Activated CD4-positive, alpha-beta T cell treated with anti-CD3 and anti-CD28 coated beads, Interleukin-2, Interleukin-6, amounts not matched to agents 100 ng/mL and 50 ng/mL, durations not matched to agents 16 hours and 8 hours (primary cell): Measurements from ENCODE around the gene ATG2A.
A peak's percentile ranks its signal among the peaks of the same experiment; 100 is the strongest.

ENCODE experiments used
- DNase-seq: peaks from one replicate; pipeline ENCODE4 v3.0.0-alpha.2; 2020

The ATG2A gene

GRCh38 chr11:64900774-64901173, 16.2 kb downstream of the ATG2A start:
- DNase-seq = no peak

GRCh38 chr11:64900263-64900678, 16.7 kb downstream of the ATG2A start:
- DNase-seq = peak; percentile 87

DNA sequence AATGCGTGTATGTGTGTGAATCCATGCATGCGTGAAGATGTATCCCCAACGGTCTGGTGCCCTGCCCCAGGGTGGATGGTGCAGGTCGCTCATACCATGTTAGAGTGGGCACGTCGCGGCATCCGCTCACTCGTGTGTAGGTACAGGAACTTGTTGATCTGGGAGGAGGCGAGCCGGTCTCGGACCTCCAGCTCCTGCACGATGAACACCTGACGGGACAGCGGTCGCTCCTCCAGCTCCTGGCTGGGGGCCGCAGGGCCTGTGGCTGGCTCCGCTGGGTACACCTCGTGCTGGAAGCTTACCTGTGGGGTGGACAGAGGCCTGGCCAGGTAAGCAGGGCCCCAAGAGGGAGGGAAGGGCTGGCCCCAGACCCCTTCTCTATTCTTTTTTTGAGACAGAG, 18.5 kb downstream of the ATG2A start:
- DNase-seq = no peak

GRCh38 chr11:64898076-64898445, 18.9 kb downstream of the ATG2A start:
- DNase-seq = no peak

GRCh38 chr11:64897381-64898075, 19.5 kb downstream of the ATG2A start:
- no peak for DNase-seq

GRCh38 chr11:64896448-64897022, 20.5 kb downstream of the ATG2A start:
- DNase-seq = no peak

- DNase-seq = no peak
These were observed 22.1 kb downstream of the ATG2A start for GRCh38 chr11:64894812-64895452.

- peak; percentile 94 for DNase-seq
These were observed 22.8 kb downstream of the ATG2A start for GRCh38 chr11:64894070-64894811.

- DNase-seq = no peak
These were observed 23.6 kb downstream of the ATG2A start for GRCh38 chr11:64893194-64894069.

GRCh38 chr11:64892838-64893193, 24.2 kb downstream of the ATG2A start:
- DNase-seq = no peak

GRCh38 chr11:64892411-64892831, 24.6 kb downstream of the ATG2A start:
- no peak for DNase-seq

GRCh38 chr11:64891880-64892279, 25.1 kb downstream of the ATG2A start:
- DNase-seq = no peak

GRCh38 chr11:64891215-64891848, 25.7 kb downstream of the ATG2A start:
- no peak for DNase-seq

DNA sequence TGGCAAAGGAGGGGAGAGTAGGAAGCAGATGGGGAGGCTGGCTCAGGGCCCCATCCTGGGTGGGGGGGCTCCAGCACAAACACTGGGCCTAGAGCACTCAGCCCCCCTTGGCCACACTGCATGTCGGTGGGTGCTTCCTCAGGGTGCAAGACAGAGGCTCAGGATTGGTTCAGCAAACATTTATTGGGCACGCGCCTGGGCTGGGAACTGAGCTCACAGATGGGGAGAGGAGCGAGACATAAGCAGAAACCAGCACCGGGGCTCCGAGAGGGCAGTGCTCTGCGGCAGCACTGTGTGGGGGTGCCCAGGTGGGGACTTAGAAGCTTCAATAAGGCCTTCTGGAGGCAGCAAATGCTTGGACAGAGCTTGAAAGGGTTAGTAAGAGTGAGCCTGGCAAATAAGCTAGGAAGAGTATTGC, 26.5 kb downstream of the ATG2A start:
- DNase-seq = no peak

DNA sequence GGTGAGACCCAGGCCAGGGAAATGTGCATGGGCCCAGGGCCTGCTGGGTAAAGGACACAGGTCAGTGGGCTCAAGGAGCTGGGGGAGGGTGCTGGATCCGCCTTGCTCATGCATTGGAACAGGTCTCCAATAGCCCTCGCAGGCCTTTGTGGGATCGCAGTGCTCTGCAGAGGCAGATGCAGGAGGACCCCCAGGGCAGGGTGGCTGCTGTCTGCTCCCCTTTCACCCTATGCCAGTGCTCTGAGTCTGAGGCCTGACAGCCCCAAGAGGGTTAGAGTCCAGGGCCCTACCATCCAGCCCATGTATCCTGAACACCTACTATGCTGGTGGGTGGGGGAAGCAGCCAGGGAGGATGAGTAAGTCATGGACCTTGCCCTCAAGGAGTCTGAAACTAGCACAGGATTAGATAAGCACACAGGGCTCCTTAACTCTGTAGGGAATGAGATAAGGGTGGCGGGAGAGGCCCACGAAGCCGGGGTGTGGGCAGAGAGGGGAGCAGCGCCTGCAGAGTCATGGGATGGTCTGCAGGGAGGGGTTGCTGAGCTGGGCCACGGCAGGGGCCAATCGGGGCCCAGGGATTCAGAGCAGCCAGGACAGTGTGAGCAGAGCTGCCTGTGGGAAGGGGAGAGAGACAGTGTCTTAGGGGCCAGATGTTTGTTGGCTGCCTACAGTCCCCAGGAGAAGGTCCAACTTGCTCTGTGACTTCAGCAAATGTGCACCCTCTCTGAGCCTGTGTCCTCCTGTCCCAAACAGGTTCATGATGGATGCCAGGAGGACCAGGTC, 28.1 kb downstream of the ATG2A start:
- no peak for DNase-seq

- no peak for DNase-seq
These were observed 28.6 kb downstream of the ATG2A start for GRCh38 chr11:64888406-64888728.

DNA sequence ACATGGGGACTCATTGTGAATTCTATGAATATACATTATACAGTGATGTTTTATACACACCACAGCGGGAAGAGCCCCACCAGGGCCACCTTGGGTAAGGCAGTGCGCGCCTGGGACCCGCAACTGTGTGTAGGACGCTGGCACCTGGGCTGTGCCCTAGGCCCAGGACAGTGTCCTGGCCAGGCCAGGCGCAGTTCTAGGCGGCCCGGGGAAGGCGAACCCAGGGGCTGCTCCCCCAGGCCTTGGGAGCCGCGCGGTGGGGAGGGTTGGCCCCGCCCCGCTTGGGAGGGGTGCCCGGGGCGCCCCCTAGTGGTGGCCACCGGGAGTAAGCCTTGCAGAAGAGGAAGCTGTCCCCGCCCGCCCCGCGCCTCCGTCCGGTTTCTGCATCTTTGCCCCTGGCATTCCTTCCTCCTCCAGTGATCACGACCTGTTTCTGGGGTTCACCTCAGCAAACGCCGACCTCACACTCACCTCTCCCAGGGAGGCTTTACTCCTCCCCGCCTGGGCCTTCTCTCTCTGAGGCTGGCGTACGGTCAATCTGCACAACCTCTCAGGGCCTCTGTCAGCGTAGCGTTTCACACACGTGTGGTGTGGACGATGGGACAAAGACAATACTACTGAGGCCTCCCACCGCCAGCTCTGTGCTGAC, 29.1 kb downstream of the ATG2A start:
- DNase-seq = peak; percentile 92

DNA sequence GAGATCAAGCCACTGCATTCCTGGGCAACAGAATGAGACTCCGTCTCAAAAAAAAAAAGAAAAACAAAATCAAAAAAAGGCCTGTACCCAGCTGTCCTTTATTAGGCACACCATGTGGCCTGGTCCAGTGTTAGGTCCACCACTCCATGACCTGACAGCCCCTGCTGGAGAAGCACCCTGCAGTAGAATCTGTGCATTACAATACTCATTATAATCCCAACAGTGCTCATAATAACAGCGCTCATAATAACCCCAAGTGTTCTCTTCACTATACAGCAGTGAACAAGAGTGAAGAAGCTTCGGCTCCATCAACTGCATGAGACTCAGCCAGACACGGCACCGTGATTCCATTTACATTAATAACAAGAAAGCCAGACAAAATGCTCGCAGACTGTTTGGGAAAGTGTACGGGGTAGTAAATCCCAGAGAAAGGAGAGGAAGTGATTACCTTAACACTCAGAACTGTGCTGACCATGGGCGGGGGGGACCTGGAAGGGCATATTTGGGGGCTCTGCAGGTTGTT, 29.7 kb downstream of the ATG2A start:
- no peak for DNase-seq

DNA sequence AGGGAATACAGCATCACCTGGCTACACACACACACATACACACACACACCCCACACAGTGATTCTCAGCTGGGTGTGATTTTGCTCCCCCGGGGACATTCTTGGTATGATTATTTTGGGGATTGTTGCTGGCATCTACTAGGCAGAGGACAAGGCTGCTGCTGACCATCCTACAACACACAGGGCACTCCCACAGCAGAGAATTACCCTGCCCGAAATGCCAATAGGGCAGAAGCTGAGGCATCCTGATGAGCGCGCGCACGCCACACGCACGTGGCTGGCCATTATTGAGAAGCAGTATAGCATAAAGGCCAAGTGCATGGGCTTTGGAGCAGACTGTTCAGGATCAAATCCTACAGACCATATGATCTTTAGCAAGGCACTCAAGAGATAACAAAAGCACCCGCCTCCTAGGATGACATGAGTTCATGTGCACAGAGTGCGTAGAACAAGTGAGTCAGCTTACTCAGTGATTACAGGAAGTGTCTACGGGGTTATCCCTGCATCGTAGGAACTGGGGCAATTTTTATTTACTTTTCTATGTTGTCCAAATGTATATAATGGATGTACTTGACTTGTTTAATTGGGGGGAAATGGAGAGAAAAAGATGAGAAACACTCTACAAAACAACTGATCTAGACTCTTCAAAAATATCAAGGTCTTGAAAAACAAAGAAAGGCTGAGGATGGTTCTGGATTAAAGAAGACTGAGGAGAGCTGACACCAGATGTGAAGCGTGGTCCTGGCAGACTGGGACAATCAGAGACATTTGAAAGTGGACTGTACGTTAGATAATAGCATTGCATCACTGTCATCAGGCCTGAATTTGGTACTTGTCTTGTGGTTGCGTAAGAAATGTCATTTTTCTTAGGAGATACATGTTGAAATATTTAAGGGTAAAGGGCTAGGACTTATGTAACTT, 31.4 kb downstream of the ATG2A start:
- DNase-seq = peak; percentile 70

DNA sequence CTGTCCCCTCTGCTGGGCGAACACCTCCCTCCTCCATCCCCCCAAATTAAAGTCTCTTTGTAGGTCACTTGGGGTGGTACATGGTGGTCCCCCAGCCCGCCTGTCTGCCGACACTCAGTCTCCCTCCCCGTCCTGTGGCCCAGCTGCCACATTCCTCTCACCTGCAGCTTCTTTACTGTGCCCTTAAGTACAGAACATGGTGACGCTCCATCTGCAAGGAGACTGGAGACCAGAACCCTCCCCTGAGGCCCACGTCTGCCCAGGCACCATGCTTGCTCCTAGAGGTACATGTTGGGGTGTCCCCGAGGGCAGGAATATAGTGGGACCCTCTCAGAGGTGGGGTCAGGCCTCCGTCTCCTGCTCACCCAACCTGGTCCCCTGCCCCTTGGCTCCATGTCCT, 33.0 kb downstream of the ATG2A start:
- DNase-seq = no peak
